K562 (cell line): Measurements from ENCODE around the gene INHA. TPM values are rescaled to one million over a fixed set of nuclear protein-coding genes. Genes with fewer than 3 reads are reported as not detected.

Experiments used
- CHD4 ChIP-seq: fragments of 200-600 bp; sonication (generic); IDR thresholded peaks from 3 replicates; pipeline ENCODE4 v1.6.1; 2012; ENCODE audit warnings: low read depth, mild to moderate bottlenecking, mixed read lengths, low read length, inconsistent platforms; ENCODE audit not compliant: insufficient read depth, insufficient replicate concordance, poor library complexity, severe bottlenecking
- CHD7 ChIP-seq: fragments of 200-600 bp; sonication (generic); IDR thresholded peaks from one replicate; pipeline ENCODE4 v1.6.1; 2012; ENCODE audit warnings: mild to moderate bottlenecking, low read depth, low read length, inconsistent platforms
- EWSR1 ChIP-seq: fragments of 450-650 bp; IDR thresholded peaks from 2 replicates; pipeline ENCODE4 v1.6.1; 2018; ENCODE audit warnings: borderline replicate concordance, mild to moderate bottlenecking, low read depth, moderate library complexity; ENCODE audit not compliant: partially characterized antibody
- FOXJ2 ChIP-seq: fragments of 200-800 bp; sonication (Bioruptor generic); IDR thresholded peaks from 2 replicates; pipeline ENCODE4 v1.6.1; 2016; ENCODE audit warnings: missing genetic modification characterization, missing compliant biosample characterization
- POLR2H ChIP-seq: IDR thresholded peaks from 2 replicates; pipeline ENCODE4 v1.6.1; 2016; ENCODE audit warnings: missing genetic modification characterization, low read depth, mild to moderate bottlenecking, control low read depth, missing compliant biosample characterization, moderate library complexity
- TGIF2 ChIP-seq: sonication (generic); formaldehyde crosslinking; IDR thresholded peaks from 2 replicates; pipeline ENCODE4 v1.8.1; 2022; ENCODE audit warnings: mild to moderate bottlenecking, missing genetic modification reagents, moderate library complexity
- XRCC4 ChIP-seq: IDR thresholded peaks from one replicate; pipeline ENCODE4 v1.6.1; 2011; ENCODE audit not compliant: insufficient read depth, insufficient read length; ENCODE audit errors: extremely low read depth
- ZEB2 ChIP-seq: fragments of 450-650 bp; IDR thresholded peaks from 2 replicates; pipeline ENCODE4 v1.6.1; 2016
- ZNF143 ChIP-seq: sonication (generic); formaldehyde crosslinking; IDR thresholded peaks from 2 replicates; pipeline ENCODE4 v1.9.0; 2022; ENCODE audit warnings: mild to moderate bottlenecking, missing genetic modification reagents
- polyA plus RNA-seq, 8 experiments: library from polyadenylated mRNA; depleted of rRNA in 4 of 8; stranded (reverse) in 5 of 8; unstranded in 3 of 8; fragments of >200 nt; fragmentation: Nextera tagmentation in 2 of 8; fragmentation: Illumina TruSeq in 1 of 8; extraction: Ambion mirVana in 2 of 8; extraction: Trizol in 1 of 8; gene quantifications; 2 replicates each; pipeline versions ENCODE4 v1.2.1 to v1.2.3, GENCODE V29; 2011 to 2014; ENCODE audit warnings: inconsistent platforms in 1 of 8, missing spikeins in 1 of 8
- total RNA-seq, 7 experiments: library from RNA; depleted of rRNA in 6 of 7; stranded (reverse); fragments of >200 nt in 6 of 7; fragmentation: Illumina TruSeq in 2 of 7; extraction: Trizol in 2 of 7; gene quantifications; 2 replicates each; pipeline versions ENCODE4 v1.2.1 to v1.2.3, GENCODE V29; 2011 to 2021; ENCODE audit warnings: low replicate concordance in 1 of 7
- TF ChIP-seq, protein P1 (sequence below): fragments of 450-650 bp; formaldehyde crosslinking; conservative IDR thresholded peaks from 2 replicates; pipeline ENCODE4 v1.4.0; 2022; ENCODE audit warnings: mild to moderate bottlenecking, missing genetic modification characterization

Gene INHA
- total and polyA plus RNA-seq, 9 of the 15 experiments (the other 6 are each of a cell fraction or from before 2014, with no cell fraction given) = 0.07 to 1.9 (median 0.40) TPM

GRCh38 chr2:219571311-219572236, 536 bp upstream of the INHA start, which contains the start of gene OBSL1 (continued):
- TF ChIP-seq CHD7 = no peak
- TF ChIP-seq POLR2H (tag) = no peak
- TF ChIP-seq, protein P1, sequence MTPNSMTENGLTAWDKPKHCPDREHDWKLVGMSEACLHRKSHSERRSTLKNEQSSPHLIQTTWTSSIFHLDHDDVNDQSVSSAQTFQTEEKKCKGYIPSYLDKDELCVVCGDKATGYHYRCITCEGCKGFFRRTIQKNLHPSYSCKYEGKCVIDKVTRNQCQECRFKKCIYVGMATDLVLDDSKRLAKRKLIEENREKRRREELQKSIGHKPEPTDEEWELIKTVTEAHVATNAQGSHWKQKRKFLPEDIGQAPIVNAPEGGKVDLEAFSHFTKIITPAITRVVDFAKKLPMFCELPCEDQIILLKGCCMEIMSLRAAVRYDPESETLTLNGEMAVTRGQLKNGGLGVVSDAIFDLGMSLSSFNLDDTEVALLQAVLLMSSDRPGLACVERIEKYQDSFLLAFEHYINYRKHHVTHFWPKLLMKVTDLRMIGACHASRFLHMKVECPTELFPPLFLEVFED (CRISPR knock-in tag) = peak; percentile 68; the same call in 1 of the 2 replicates
- no peak for TF ChIP-seq XRCC4
- no peak for TF ChIP-seq ZNF143
- TF ChIP-seq ZEB2 = peak; percentile 76; the same call in 1 of the 2 replicates
- TF ChIP-seq EWSR1 = no peak
- TF ChIP-seq FOXJ2 (tag) = peak; percentile 51; the same call in 1 of the 2 replicates
- TF ChIP-seq CHD4 = no peak
- no peak for TF ChIP-seq TGIF2 (CRISPR knock-in tag)
